HG02943 (cell line): Measurements from ENCODE around the gene LRRN4CL.
"Not testable (repeated sequence)": the region's sequence is repeated elsewhere in the genome, so short reads cannot be mapped to it uniquely, and the experiment has no call there.

Experiments
- ATAC-seq: cut with Tn5 transposase; IDR thresholded peaks from one replicate; pipeline ENCODE4 v1.9.1; 2021; ENCODE audit warnings: mild to moderate bottlenecking, low read depth, moderate library complexity; ENCODE audit not compliant: unreplicated experiment

The LRRN4CL gene

DNA sequence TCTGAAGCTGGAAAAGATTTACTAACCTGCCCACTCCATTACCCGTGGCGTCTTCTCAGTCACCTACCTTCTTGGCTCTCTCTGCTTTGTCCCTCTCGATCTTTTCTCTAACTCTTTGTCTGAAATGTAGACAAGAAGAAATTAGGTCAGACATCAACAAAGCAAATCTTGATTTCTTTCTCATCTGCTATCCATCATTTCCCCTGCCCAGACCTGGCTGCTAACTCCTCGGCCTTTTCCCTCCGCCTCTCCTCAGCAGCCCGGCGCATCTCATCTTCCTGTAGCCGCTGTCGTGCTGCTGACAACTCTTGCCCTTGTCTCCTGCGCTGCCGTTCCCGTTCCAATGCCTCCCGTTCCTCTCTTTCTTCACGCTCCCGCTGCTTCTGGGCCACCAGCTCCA lies 11.6 kb downstream of the LRRN4CL start:
- ATAC-seq, result no peak

DNA sequence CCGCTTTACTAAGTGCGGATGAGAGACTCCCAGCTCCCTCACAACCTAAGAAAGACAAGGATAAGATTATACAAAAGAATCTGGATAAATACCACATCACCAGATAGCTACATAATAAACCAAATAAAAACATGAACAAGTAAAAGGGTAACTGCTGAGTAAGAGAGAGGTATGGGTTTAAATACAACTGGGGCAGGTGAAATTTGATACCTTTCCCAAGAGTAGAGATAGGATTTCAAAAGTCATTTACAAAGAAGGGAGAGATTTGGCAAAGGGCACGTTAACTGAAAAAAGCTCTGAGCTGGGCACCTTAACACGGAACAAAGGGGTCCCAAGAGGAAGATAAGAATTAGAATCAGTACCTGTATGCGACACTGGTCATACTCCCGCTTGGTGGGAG lies 12.2 kb downstream of the LRRN4CL start:
- ATAC-seq, result no peak

DNA sequence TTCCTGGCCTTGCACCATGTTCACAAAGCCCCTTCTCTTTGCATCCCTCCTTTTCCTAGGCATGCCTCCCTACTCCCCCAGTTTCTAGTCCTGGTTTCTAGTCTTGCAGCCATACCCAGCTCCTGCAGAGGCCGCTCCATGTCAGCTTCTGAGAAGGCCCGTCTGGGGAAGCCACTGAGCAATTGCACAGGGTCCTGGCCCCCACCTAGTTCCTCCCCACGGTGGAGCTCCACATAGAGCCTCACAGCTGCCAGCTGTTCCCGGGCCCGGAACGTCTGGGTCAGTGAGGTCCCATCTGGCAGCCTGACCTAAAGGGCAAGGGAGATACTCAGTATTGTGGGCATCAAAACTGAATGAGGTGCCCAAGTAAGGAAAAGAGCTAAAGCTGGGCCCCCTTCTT lies 12.6 kb downstream of the LRRN4CL start:
- no peak for ATAC-seq

DNA sequence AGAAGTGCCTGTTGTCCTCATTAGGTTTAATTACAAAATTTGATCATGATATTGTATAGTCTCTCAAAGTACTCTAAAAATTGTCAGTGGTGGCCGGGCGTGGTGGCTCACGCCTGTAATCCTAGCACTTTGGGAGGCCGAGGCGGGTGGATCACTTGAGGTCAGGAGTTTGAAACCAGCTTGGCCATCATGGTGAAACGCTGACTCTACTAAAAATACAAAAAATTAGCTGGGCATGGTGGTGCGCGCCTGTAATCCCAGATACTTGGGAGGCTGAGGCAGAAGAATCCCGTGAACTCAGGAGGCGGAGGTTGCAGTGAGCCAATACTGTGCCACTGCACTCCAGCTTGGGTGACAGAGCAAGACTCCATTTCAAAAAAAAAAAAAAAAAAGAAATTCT lies 13.9 kb downstream of the LRRN4CL start:
- not testable (repeated sequence) for ATAC-seq

DNA sequence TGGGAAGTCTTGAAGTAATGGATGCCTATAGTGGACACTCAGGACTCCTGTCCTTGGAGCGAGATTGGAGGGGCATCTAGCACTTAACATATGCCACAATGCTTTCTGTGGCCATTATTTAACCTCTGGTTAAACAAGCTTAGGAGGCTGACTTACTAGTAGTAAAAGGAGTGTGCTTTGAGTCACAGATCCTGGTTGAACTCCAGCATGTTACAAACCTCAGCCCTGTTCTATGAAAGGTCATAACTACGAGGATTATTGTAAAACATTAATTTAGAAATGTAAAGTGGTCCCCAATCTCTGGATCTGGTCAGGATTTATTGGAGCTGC lies 16.2 kb downstream of the LRRN4CL start:
- no peak for ATAC-seq

DNA sequence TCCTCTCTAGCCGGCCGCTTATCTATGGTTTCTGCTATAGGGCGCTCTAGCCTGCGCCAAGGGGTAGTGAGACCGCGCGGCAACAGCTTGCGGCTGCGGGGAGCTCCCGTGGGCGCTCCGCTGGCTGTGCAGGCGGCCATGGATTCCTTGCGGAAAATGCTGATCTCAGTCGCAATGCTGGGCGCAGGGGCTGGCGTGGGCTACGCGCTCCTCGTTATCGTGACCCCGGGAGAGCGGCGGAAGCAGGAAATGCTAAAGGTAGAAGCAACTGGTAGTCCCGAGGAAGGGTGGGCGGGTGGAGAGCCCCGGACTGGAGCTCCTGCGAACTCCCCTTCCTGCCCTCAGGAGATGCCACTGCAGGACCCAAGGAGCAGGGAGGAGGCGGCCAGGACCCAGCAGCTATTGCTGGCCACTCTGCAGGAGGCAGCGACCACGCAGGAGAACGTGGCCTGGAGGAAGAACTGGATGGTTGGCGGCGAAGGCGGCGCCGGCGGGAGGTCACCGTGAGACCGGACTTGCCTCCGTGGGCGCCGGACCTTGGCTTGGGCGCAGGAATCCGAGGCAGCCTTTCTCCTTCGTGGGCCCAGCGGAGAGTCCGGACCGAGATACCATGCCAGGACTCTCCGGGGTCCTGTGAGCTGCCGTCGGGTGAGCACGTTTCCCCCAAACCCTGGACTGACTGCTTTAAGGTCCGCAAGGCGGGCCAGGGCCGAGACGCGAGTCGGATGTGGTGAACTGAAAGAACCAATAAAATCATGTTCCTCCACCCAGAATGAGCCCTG lies 17.5 kb downstream of the LRRN4CL start, which contains the start of the genes LBHD1 and UQCC3:
Gene LBHD1, minus strand, starts transcription at position 660 of the 782 bp plus-strand sequence. CDS start 2,236 bp downstream, outside the sequence.
Gene UQCC3, plus strand, starts transcription at position 66 of the 782 bp plus-strand sequence. Its CDS starts 73 bp downstream, at position 139.
- ATAC-seq, result peak; percentile 59

DNA sequence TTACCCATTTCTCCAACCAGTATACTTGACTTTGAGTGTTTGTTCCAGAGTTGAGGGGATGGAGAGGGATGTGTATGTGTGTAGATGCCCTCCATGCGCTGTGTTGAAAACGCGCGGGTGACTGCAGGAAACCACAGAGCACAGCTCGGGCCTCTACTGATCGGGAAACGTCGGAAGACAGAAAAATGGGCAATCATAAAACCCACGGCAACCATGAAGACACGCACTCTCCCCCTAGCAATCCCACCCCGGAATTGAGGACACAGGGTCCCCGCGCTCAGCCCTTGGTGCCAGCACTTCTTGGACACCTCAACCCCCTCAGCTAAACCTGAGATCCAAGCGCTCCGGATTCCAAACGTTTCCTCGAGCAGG lies 18.1 kb downstream of the LRRN4CL start:
- ATAC-seq, result no peak

DNA sequence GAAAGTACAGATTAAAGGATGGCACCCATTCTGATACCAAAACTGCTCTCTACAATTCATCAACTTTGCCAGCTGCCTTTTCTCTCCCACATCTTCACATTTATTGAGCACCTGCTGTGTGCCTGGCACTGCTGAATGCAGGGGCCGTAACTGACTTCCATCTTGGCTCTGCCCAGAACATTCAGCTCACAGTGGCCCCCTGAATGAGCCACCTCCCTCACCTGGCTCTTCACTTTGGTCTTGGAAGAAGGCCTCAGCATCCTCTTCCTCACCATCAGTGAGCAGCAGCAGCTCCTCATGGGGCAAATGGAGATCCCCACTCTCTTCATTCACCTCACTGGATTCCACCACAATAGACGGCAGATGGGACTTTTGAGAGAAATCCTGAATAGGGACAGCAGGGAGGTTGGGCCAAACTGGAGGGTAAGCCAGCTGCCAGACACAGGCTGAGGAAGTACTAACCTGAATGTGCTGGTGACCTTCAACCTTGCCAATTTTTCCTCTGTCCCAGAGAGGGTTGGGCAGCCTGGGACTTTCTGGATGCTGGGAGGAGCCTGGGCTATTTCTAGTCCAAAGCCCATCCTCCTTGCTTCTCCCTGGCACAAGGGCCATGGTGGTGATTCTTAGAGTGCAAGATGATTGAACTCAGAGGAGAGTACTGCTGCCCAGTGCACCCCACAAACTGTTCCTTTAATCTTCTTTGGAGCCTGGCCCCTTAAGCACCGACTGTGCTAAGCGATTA lies 19.7 kb downstream of the LRRN4CL start:
- ATAC-seq, result no peak

DNA sequence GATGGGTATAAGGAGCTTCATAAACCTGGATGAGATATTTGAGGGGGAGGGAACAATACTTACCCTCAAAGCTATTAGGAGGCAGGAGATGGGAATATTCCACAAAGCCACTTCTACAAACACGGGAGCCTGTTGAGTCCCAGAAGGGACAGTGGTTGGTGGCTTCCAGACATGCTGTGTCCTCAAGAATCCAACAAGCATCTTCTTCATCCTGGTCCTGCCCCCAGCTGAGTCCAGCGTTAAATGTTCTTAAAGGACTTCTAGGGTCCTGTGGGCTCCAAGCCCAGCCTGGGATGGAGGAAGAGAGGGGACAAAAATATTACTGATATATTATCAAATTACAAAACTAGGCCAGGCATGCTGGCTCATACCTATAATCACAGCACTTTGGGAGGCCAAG lies 21.9 kb downstream of the LRRN4CL start:
- no peak for ATAC-seq

DNA sequence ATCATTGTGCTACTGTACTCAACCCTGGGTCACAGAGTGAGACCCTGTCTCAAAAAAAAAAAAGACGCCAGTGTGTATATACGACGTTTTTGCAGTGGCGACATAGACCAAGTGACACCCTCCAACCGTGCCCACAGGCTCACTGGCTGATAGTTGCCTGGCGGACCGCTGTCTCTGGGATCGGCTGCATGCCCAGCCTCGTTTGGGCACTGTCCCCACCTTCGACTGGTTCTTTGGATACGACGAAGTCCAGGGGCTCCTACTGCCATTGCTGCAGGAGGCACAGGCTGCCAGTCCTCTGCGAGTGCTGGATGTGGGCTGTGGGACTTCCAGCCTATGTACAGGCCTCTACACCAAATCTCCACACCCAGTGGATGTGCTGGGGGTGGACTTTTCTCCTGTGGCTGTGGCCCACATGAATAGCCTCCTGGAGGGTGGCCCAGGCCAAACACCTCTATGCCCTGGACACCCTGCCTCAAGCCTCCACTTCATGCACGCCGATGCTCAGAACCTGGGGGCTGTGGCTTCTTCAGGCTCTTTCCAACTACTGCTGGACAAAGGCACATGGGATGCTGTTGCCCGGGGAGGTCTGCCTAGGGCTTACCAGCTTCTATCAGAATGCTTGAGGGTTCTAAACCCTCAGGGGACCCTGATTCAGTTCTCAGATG lies 22.9 kb downstream of the LRRN4CL start:
- no peak for ATAC-seq

DNA sequence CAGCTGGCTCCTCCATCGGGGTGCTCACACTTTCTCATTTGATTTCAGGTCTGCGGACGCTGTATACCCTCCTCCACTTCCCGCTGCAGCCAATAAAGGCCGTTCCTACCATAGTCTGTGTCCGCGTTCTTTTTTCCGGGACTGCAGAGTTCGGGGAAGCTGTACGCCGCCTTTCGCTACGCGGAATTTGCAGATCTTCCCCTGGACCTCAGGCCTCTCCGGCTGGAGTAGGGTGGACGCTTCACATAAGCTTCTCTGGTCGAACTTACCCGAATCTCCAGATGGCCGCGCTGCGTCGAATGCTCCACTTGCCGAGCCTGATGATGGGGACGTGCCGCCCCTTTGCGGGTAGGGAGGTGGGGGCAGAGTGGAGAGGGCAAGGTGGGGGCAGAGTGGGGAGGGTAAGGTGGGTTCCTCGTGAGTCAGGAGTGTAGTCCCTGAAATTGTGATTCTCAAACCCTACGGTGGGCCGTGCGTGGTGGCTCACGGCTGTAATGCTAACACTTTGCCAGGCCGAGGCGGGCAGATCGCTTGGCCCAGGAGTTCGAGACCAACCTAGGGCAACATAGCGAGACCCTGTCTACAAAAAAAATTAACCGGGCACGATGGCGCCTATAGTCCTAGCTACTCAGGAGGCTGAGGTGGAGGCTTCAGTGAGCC lies 23.6 kb downstream of the LRRN4CL start:
- no peak for ATAC-seq

DNA sequence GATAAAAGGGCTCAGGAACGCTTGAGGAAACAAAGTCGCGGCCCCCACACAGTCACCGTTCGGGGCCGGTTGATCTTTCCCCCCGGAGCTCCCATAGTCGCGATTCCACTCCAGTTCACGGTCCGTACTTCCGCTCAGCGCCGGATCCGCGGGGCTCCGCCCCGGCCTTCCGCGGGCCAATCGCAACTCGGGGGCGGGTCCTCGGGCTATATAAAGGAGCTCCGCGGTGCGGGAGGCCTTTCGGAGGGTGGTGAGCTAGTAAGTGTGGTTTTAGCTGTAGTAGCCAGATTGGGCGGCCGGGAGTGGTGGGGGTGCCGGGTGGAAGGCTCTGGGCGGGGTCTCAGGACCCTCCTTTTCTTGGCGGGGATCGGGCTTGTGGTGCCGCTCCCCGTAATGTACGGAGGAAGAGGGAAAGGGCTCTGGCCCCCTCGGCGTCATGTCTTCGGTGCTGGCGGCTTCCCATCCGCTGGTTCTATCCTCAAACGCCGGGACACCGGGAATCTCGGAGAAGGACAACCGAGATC lies 24.2 kb downstream of the LRRN4CL start, which contains the start of the genes C11orf98 and CSKMT:
Gene C11orf98, minus strand, starts transcription at position 136 of the 524 bp plus-strand sequence. Its CDS starts 41 bp downstream, at position 95.
Gene CSKMT, plus strand, starts transcription at position 238 of the 524 bp plus-strand sequence. CDS start 568 bp downstream, outside the sequence.
- peak; percentile 70 for ATAC-seq

DNA sequence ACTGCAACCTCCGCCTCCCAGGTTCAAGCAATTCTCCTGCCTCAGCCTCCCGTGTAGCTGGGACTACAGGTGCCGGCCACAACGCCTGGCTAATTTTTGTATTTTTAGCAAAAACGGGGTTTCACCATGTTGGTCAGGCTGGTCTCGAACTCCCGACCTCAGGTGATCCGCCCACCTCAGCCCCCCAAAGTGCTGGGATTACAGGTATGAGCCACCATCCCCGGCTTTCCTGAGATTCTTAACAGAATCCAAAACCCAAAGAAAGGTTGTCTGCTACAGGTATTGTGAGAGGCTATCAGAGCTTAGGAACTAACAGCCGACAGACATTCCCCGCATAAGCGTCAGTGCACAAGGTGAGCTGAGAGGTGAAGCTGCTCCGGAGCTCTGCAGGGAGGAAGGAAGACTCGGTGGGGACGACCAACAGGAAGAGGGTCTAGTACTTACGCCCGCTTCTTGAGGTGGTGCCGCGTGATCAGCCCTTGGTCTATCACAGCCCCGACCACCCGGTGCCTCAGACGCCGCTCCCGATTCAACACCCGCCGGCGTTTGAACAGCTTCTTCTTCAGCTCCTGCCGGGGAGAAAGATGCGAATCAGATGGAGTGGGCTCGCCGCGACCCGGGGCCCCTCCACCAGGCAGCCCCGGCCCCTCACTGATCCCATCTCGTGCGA lies 24.8 kb downstream of the LRRN4CL start:
- ATAC-seq, result peak; percentile 26

DNA sequence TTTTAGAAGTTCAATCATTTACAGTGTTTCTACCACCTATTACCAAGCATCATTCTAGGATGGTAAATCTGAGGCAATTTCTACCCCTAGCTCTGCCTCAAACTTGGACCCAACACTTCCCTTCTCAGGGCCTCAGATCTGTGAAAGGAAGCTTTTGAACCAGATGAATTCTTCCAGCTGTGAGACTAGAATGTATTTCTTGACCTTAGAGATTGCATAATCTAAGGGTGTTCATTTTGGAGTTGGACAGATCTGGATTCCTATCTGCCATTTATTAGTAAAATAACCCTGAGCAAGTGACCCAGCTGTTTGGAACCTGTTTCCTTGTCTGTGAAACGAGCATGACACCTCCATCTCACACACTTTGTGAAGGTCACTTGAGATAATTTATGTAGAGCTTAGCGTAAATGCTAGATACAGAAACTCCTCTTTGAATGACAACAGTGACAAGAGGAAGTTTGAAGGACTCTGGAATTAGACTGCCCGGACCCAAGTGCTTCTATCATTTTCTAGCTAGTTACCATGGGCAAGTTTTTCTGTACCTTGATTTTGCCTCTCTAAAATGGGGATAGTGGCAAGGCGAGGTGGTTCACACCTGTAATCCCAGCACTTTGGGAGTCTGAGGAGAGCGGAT lies 32.4 kb downstream of the LRRN4CL start:
- no peak for ATAC-seq

DNA sequence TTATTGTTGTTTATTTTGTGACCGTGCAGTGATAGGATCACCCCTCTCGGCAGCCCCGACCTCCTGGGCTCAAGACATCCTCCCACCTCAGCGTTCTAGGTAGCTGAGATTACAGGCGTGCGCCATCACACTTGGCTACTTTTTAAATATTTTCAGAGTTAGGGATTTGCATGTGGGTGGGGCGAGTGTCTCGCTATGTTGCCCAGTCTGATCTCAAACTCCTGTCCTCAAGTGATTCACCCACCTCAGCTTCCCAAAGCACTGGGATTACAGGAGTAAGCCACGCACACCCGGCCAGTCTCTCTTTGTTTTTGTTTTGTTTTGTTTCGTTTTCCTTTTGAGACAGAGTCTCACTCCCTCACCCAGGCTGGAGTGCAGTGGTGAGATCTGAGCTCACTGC lies 35.0 kb downstream of the LRRN4CL start:
- no peak for ATAC-seq

DNA sequence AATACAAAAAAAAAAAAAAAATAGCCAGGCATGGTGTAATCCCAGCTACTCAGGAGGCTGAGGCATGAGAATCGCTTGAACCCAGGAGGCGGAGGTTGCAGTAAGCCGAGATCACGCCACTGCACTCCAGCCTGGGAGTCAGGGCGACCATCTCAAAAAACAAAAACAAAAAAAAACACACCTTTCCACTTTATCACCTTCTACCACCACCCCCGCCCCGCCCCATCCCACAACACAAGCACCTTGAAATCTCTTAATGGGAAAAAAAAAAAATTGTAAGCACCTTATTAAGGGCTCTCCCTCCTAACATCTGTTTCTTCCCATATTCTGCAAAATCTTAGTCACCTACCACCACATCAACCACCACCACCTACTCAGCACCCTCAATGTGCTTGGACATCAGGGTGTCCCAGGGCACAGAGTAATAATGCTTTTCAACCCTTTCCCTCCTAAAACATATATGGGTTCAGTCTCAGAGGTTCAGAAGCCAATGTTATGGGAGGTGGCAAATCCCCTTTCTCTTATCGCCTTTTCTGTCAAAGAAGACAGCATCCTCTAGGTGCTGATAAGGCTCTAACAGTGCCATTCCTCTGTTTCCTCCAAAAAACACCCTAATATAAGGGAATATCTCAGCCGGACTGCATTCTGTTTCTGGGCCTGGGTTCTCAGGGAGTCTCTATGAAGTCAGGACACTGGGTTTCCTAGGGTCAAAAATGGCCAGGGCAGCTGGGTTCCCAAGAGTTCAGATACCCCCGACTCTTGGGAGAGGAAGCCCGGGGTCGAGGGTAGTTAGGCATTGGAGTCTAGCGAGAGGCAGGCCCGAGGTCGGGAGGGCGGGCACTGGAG lies 36.9 kb downstream of the LRRN4CL start:
- peak; percentile 24 for ATAC-seq

DNA sequence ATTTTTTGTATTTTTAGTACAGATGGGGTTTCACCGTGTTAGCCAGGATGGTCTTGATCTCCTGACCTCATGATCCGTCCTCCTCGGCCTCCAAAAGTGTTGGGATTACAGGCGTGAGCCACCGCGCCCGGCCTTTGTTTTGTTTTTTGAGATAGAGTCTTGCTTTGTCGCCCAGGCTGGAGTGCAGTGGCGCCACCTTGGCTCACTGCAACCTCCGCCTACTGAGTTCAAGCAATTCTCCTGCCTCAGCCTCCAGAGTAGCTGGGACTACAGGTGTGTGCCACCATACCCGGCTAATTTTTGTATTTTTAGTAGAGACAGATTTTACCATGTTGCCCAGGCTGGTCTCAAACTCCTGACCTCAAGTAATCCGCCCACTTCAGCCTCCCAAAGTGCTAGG lies 39.0 kb downstream of the LRRN4CL start:
- ATAC-seq, result not testable (repeated sequence)

DNA sequence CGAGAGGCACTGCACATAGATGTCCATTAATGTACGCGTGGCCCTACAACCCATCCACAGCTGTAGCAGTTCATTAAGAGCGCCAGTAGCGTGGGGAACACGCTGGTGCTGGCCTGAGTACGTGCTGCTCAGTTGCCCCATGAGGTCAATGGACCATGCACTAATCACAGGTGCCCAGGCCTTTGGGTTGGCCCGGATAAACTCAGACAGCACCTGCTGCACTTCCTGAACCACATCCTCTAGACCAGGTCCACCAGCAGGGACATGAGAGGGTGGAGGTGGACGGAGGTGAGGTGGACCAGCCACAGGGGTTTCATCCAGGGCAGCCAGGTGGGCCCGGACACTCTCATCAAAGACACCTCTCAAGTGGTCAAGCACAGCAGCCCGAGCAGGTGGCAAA lies 39.8 kb downstream of the LRRN4CL start:
- ATAC-seq, result no peak
